Measurements from ENCODE around the gene PEX1. TPM values are rescaled to one million over a fixed set of nuclear protein-coding genes. Genes with fewer than 3 reads are reported as not detected.
"Not testable (repeated sequence)": the region's sequence is repeated elsewhere in the genome, so short reads cannot be mapped to it uniquely, and the experiment has no call there.

The PEX1 gene
- total RNA-seq = 10 to 100 TPM; 19.0 to 23.7 TPM
- long read RNA-seq, full-length matches to known transcripts = 12 of 20 reads
- long read RNA-seq, partial matches to known transcripts = 5 of 20 reads
- long read RNA-seq, other reads (novel, unspliced or antisense) = 3 of 20 reads

DNA sequence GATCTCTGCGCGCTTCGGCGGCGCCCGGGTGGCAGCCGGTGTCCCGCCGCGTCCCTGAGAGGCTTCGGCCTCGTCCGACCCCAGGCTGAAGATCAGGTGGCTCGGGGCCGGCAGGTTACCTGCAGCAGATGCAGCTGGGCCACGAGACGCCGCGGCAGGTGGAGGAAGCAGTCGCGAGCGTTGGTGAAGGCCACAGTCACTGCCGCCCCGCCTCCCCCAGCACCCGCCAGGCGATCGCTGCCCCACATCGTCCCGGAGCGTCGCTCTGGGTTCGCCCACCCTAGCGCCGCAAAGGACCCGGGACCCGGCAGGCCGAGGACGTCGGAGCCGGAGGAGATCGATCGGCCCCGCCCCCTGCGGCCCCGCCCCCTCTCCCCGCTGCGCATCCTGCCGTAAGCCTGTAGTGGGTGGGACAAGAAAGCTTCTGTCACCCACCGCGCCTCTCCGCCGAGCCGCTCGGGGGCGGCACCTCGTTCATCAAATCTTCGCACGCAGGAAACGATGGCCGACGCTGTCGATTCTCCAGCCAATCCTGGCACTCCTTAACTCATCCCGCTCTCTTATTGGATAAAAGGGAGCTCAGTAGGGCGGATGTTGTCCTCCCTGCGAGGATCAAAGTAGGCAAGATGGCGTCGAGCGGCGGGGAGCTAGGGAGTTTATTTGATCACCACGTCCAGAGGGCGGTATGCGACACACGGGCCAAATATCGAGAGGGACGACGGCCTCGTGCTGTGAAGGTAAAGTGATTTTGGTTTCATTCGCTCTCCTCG lies at the start of gene PEX1, which contains the start of gene RBM48:
Gene PEX1, minus strand, starts transcription at position 333 of the 770 bp plus-strand sequence. Its CDS starts 85 bp downstream, at position 248.
Gene RBM48, plus strand, starts transcription at position 608 of the 770 bp plus-strand sequence. Its CDS starts 19 bp downstream, at position 627.
- intact Hi-C loops (cut with DNase I, micrococcal nuclease) = no loop called here
- ATAC-seq (peak; percentile 96), DNase-seq (peak; percentile 94 to 97)

DNA sequence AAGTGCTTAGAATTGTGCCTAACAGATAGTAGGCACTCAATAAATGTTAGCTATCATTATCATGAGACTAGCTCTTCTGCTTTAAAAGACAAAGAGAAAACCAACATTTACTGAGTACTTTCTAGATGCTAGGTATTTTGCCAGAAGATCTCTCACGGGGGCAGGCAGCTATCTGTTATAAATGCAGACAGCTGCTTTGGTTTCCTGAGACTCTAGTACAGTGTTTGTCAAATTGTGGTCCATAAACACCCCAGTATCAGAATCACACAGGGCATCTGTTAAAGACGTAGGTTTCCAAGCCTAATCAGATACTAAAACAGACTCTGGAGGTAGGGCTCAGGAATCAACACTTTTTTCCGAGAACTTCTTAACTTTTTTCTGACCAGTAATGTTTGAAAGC lies 48.0 kb upstream of the PEX1 start:
- no peak for DNase-seq
- no peak for ATAC-seq
- intact Hi-C loops (cut with DNase I, micrococcal nuclease) = no loop called here

- no peak for DNase-seq
- intact Hi-C loops (cut with DNase I, micrococcal nuclease) = loop anchor here in 1 of 2 donors (10.0 kb wide), 1 partner anchor 64 kb away; no protein-coding TSS in a partner anchor
- no peak for ATAC-seq
Measured at GRCh38 chr7:92569137-92569536, 40.8 kb upstream of the PEX1 start.

DNA sequence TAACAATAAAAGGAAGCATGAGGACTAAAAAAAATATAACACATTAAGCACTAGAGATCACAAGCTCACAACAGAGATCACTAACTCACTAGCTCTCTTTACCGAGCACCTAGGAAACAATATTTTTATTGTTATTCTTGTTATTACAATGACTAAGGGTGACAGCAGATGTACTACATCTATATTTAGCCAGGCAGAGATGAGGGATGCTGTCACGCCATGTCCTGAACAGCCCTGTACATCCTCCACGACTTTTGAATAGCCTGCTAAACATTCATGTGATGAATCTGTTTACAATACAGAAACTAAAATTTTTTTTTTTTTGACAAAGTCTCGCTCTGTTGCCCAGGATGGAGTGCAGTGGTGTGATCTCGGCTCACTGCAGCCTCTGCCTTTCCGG lies 39.1 kb upstream of the PEX1 start:
- intact Hi-C loops (cut with DNase I, micrococcal nuclease) = loop anchor here in 1 of 2 donors (10.0 kb wide), 1 partner anchor 63 kb away; no protein-coding TSS in a partner anchor
- DNase-seq = no peak
- ATAC-seq = no peak

DNA sequence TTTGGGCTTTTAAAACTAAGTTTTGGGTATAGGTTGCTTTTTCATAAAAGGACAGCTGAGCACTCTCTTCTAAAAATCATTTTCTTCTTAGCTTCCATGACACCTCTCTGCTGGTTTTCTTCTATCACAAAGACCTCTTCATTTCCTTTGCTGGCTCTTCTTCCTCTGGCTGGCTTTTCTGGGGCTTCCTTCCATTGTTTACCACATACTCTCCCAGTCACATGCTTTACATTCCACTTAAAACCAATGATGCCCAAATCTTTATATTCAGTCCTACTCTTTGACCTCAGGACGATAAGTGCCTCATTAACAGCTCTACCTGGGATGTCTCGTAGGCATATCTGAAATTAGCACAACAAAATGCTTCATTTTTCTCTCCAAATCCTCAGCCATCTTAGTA lies 35.0 kb upstream of the PEX1 start:
- intact Hi-C loops (cut with DNase I, micrococcal nuclease) = loop anchor here in 1 of 2 donors (10.0 kb wide), 1 partner anchor 59 kb away; no protein-coding TSS in a partner anchor

GRCh38 chr7:92560602-92561001 lies 32.3 kb upstream of the PEX1 start:
- intact Hi-C loops (cut with DNase I, micrococcal nuclease) = loop anchor here in 1 of 2 donors (10.0 kb wide), 1 partner anchor 56 kb away; no protein-coding TSS in a partner anchor
- DNase-seq (no peak), ATAC-seq (no peak)

More for the DNA sequence above, 35.0 kb upstream of the PEX1 start:
- ATAC-seq (no peak), DNase-seq (no peak)

DNA sequence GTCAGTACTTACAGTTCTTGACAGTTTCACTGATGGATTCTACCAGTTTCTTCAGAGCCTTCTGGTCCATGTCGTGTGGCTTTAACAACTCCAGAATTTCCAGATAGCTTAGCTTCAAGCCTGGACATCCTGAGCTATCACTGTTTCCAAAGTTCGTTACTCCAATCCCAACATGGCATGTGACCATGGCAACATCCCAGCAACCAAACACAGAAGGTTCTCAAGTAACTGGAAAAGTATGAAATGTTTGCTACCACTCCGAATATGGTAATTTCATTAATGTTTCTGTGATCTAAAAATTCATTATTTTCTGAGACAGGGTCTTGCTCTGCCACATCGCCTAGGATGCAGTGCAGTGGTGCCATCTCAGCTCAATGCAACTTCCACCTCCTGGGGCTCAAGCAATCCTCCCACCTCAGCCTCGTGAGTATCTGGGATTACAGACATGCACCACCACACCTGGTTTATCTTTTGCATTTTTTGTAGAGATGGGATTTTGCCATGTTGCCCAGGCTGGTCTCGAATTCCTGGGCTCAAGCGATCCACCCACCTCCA lies 29.6 kb upstream of the PEX1 start:
- intact Hi-C loops (cut with DNase I, micrococcal nuclease) = no loop called here
- ATAC-seq (no peak), DNase-seq (no peak)

DNA sequence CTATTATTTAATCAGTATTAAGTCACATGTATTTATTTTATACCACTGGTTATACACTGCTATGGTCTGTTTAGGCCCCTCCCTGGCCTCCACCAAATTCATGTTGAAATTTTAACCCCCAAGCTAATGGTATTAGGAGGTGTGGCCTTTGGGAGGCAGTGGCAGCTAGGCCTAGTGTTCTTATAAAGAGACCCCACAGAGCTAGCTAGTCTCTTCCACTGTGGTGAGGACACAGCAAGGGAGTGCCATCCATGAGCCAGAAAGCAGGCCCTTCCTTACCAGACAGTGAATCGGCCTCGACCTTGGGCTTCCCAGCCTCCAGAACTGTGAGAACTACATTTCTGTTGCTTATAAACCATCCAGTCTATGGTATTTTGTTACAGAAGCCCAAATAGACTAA lies 28.9 kb upstream of the PEX1 start:
- intact Hi-C loops (cut with DNase I, micrococcal nuclease) = no loop called here
- ATAC-seq (peak; percentile 13), DNase-seq (no peak)

GRCh38 chr7:92550194-92550593 lies 21.9 kb upstream of the PEX1 start:
- ATAC-seq (no peak), DNase-seq (no peak)
- intact Hi-C loops (cut with DNase I, micrococcal nuclease) = no loop called here

DNA sequence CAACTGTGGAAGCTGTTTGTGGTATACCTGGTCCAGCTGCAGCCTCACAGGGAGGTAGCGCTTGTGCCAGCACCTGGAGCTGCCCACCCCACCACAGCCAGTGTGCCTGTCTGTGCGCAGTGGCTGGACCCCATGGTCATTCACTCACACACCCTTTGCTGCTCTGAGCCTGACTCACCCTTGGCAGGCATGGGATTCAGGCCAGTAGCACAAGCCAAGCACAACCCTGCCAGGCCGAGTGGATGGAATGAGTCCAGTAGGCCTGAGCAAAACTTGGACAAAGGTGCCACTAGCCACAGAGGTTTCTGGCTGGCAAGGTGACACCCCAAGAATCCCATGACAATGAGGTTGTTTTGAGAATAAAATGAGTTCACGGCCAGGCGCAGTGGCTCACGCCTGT lies 19.3 kb upstream of the PEX1 start:
- ATAC-seq = no peak

DNA sequence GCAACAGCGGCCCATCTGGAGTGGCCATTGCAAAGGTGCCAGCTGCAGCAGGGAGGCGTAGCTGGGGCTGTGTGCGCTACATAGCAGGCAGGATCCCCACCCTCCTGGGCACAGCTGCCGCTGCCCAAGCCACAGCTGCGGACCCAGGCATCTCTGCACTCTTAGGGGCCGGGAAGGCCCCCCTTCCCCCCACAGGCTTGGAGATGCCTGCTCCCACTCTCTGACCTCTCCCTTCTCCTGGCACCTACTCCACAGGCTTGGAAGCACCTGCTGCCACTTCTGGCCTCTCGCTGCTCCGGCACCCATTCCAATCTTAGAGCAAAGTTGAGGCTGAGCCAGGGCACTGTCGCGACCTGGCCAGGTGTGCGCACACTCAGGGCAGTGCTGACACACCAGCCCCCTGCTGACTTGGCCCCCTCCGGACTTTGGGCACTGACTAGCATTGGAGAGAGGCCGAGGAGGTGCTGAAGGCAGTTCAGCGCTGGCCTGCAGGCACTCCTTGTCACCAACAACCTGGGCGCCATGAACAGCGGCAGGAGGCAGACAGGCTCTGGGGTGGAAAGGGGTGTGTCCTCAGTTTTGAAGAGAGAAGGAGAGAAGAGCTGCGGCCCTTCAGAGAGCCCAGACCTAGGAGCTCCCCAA lies 18.7 kb upstream of the PEX1 start:
- intact Hi-C loops (cut with DNase I, micrococcal nuclease) = no loop called here
- ATAC-seq (no peak), DNase-seq (no peak)

More for the DNA sequence above, 19.3 kb upstream of the PEX1 start:
- intact Hi-C loops (cut with DNase I, micrococcal nuclease) = no loop called here
- DNase-seq = no peak

GRCh38 chr7:92545116-92545515 lies 16.8 kb upstream of the PEX1 start:
- DNase-seq; intact Hi-C loops (cut with DNase I, micrococcal nuclease); ATAC-seq: not testable (repeated sequence)

- ATAC-seq; intact Hi-C loops (cut with DNase I, micrococcal nuclease); DNase-seq: not testable (repeated sequence)
Measured at GRCh38 chr7:92543542-92543941, 15.2 kb upstream of the PEX1 start.

DNA sequence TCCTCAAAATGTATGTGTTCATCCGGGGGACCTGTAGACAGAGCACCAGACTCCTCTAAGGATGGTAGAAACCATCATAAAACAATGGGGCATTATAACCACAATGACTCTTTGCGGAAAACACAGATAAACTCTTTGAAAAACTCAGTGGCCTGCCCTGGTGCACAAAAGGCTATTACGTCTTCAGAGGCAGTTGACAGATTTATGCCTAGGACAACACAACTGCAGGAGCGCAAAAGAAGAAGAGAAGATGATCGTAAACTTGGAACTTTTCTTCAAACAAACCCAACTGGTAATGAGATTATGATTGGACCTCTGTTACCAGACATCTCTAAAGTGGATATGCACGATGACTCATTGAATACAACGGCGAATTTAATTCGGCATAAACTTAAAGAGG lies 6.3 kb upstream of the PEX1 start:
- intact Hi-C loops (cut with DNase I, micrococcal nuclease) = no loop called here

DNA sequence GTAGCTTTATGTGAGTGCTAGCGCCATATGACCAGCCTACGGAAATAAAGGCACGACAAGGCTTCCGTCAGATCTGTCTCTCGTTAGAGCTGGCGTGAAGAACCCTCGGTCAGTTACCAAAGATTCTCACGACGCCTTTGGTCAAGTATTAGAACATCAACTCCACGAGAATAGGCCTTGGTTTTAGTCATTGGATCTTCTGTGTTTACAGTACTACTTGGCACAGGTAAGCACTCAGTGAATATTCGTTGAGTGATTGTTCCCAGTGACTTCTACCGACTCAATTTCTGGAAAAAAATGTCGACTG lies 591 bp upstream of the PEX1 start:
- ATAC-seq = peak; percentile 1
- DNase-seq = no peak
- intact Hi-C loops (cut with DNase I, micrococcal nuclease) = no loop called here

More for the DNA sequence above, 6.3 kb upstream of the PEX1 start:
- DNase-seq = no peak
- no peak for ATAC-seq

GRCh38 chr7:92527300-92528187 lies 776 bp downstream of the PEX1 start:
- ATAC-seq (peak; percentile 59), DNase-seq (peak; percentile 42 to 63)

DNA sequence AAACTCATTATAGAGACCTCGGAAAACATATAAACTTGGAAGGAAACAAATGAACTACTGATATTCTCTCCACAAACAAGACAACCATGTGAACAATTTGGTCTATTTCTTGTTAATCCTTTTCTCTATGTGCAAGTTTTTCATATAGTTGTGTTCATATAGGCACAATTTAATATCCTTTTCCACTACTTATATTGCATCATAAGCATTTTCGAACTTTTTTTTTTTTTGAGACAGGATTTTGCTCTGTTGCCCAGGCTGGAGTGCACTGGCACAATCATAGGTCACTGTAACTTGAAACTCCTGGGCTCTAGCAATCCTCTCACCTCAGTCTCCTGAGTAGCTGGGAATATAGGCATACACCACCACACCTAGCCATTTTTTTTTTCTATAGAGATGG lies 5.2 kb downstream of the PEX1 start:
- intact Hi-C loops (cut with DNase I, micrococcal nuclease) = no loop called here
- DNase-seq = no peak
- ATAC-seq = no peak

More at GRCh38 chr7:92527300-92528187, 776 bp downstream of the PEX1 start:
- intact Hi-C loops (cut with DNase I, micrococcal nuclease) = no loop called here

DNA sequence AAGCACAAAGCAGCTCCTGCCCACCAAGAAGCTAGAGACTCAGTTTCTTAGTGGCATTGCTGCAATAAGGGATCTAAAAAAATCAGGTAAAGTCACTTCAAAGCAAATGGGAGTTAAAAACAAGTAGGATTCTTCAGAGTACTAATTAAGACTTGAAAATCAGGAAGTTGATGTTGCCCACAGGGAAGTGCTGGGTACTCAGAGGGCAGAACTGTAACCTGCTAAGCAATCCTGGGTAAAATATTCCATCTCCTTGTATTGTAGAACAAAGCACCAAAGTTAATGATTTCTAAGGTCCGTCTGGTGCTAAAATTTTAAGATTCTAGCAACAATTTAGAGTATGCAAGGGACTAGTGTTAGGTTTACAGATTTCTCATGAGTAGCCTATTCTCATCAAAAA lies 8.3 kb downstream of the PEX1 start:
- ATAC-seq (no peak), DNase-seq (no peak)
- intact Hi-C loops (cut with DNase I, micrococcal nuclease) = no loop called here

DNA sequence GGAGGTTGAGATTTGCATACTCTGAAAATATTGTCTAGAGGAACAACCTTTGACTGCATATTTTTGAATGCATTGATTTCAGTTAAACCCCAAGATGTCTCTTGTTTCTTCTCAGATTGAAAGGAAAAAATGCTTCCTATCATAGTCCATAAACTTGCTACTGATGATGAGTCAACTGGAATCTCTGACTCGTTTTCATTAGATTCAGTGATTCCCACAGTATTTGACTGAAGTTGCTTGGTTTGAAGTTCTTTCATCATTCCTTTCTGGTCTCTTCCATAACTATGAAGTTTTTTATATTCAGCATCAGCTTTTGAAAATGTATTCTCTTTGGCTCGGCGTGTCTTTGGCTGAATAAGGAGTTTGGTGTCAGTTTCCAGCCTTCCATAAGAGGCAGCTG lies 10.7 kb downstream of the PEX1 start:
- ATAC-seq (no peak), DNase-seq (no peak)
- intact Hi-C loops (cut with DNase I, micrococcal nuclease) = no loop called here
